PC-9 (cell line): Measurements from ENCODE around the gene CDC7. TPM values are rescaled to one million over a fixed set of nuclear protein-coding genes. Genes with fewer than 3 reads are reported as not detected.

Source experiments
- BruUV-seq: library from RNA; stranded (reverse); fragments of 400-500 nt; replicated peaks from 2 replicates; lab custom pipeline; 2021; lab: Mats Ljungman, UMichigan
- CTCF ChIA-PET: fragments of 300-600 bp; sonication (Branson Sonifier 250); formaldehyde crosslinking; loops from one replicate; lab custom pipeline; 2022; ENCODE audit warnings: antibody characterized with exemption; lab: Charles Lee
- POLR2A ChIA-PET: fragments of 300-600 bp; sonication (Branson Sonifier 250); formaldehyde crosslinking; loops from one replicate; lab custom pipeline; 2022; ENCODE audit warnings: antibody characterized with exemption; ENCODE audit not compliant: unreplicated experiment; lab: Charles Lee
- DNase-seq, 2 experiments: peaks; one replicate each; pipeline versions ENCODE4 v3.0.0 to v3.0.0-alpha.2; 2015 to 2022; ENCODE audit warnings: mixed read lengths in 1 of 2
- H2AFZ ChIP-seq: fragments of 200-600 bp; sonication (generic); 2 replicates; pipeline ENCODE4 v1.8.1; 2017; ENCODE audit warnings: antibody characterized with exemption
- H3F3A ChIP-seq: fragments of 200-600 bp; sonication (generic); 2 replicates; pipeline ENCODE4 v1.8.1; 2017; ENCODE audit warnings: antibody characterized with exemption, mild to moderate bottlenecking, low read depth; ENCODE audit not compliant: insufficient read depth
- H3K27ac ChIP-seq: fragments of 200-600 bp; sonication (generic); 2 replicates; pipeline ENCODE4 v1.6.1; 2016; ENCODE audit warnings: mixed run types
- H3K27me3 ChIP-seq: fragments of 200-600 bp; sonication (generic); 2 replicates; pipeline ENCODE4 v1.6.1; 2016; ENCODE audit warnings: low read depth, mixed run types; ENCODE audit not compliant: insufficient read depth
- H3K36me3 ChIP-seq: fragments of 200-600 bp; sonication (generic); 2 replicates; pipeline ENCODE4 v1.6.1; 2016; ENCODE audit warnings: low read depth, mixed run types
- H3K4me1 ChIP-seq: fragments of 200-600 bp; sonication (generic); replicated peaks from 2 replicates; pipeline ENCODE4 v1.6.1; 2016; ENCODE audit warnings: mixed run types; ENCODE audit not compliant: insufficient read depth
- H3K4me2 ChIP-seq: fragments of 200-600 bp; sonication (generic); 2 replicates; pipeline ENCODE4 v1.6.1; 2017; ENCODE audit warnings: mixed run types
- H3K4me3 ChIP-seq: fragments of 200-600 bp; sonication (generic); 2 replicates; pipeline ENCODE4 v1.6.1; 2016; ENCODE audit warnings: mixed run types
- H3K79me2 ChIP-seq: fragments of 200-600 bp; sonication (generic); 2 replicates; pipeline ENCODE4 v1.6.1; 2017; ENCODE audit warnings: low read depth, mixed run types
- H3K9me2 ChIP-seq: fragments of 200-600 bp; sonication (generic); 2 replicates; pipeline ENCODE4 v1.8.1; 2017; ENCODE audit warnings: mild to moderate bottlenecking; ENCODE audit not compliant: insufficient read depth
- H3K9me3 ChIP-seq: fragments of 200-600 bp; sonication (generic); 2 replicates; pipeline ENCODE4 v1.8.1; 2016; ENCODE audit warnings: low read depth; ENCODE audit not compliant: insufficient read depth
- H4K20me1 ChIP-seq: fragments of 200-600 bp; sonication (generic); 2 replicates; pipeline ENCODE4 v1.8.1; 2017; ENCODE audit not compliant: insufficient read depth
- EZH2 ChIP-seq: fragments of 200-600 bp; sonication (generic); IDR thresholded peaks from 2 replicates; pipeline ENCODE4 v1.8.0; 2017; ENCODE audit warnings: antibody characterized with exemption, low read depth
- intact Hi-C: fragments of 100-400 bp; cut with micrococcal nuclease; formaldehyde crosslinking; loops from one replicate; pipeline ENCODE4 v1.10.0; 2022; ENCODE audit not compliant: unreplicated experiment
- total RNA-seq: library from RNA; stranded (reverse); gene quantifications from 2 replicates; pipeline ENCODE4 v1.2.3, GENCODE V29; 2021
- TF ChIP-seq, protein P1 (sequence below): fragments of 200-600 bp; sonication (generic); conservative IDR thresholded peaks from 2 replicates; pipeline ENCODE4 v1.6.1; 2017; ENCODE audit warnings: mixed run types, antibody characterized with exemption, mild to moderate bottlenecking, moderate library complexity

CDC7 gene
- total RNA-seq, 1 experiment from 2014 or later, result 13.1 TPM

DNA sequence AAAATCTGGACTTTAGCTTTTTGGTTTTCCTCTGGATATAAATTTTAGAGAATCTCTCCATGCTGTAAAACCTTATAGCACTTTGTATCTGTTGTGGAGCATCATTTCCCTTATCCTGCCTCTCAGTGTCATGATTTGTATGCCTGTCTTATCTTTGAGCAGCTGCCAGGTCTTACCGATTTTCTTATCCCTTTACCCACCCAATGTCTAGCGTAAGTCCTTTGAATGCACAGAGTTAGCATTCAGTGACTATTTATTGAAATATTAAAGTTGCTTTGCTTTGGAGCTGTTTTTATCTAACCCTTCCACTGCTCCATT is 37.3 kb downstream of the CDC7 start:
- no peaks in the 10 kb centered on the region for H3K9me3 ChIP-seq
- BruUV-seq, result no TSS peak
- H4K20me1 ChIP-seq, result no peaks in the 10 kb centered on the region
- H3F3A ChIP-seq, result no peaks in the 10 kb centered on the region
- no peak overlapping the region for H3K4me2 ChIP-seq
- POLR2A ChIA-PET, result no interaction called here
- DNase-seq, result no peak
- intact Hi-C loops, result loop anchor here (10.0 kb wide), 2 partner anchors 47 to 117 kb away; no protein-coding TSS in a partner anchor
- H3K4me3 ChIP-seq, result no peak overlapping the region
- no peaks in the 10 kb centered on the region for H3K79me2 ChIP-seq
- CTCF ChIA-PET, result interaction anchor here (0.6 kb wide), 1 partner anchor 26 kb away, joined by 7 read pairs; no protein-coding TSS in a partner anchor
- H3K27ac ChIP-seq, result no peak overlapping the region
- TF ChIP-seq, protein P1, sequence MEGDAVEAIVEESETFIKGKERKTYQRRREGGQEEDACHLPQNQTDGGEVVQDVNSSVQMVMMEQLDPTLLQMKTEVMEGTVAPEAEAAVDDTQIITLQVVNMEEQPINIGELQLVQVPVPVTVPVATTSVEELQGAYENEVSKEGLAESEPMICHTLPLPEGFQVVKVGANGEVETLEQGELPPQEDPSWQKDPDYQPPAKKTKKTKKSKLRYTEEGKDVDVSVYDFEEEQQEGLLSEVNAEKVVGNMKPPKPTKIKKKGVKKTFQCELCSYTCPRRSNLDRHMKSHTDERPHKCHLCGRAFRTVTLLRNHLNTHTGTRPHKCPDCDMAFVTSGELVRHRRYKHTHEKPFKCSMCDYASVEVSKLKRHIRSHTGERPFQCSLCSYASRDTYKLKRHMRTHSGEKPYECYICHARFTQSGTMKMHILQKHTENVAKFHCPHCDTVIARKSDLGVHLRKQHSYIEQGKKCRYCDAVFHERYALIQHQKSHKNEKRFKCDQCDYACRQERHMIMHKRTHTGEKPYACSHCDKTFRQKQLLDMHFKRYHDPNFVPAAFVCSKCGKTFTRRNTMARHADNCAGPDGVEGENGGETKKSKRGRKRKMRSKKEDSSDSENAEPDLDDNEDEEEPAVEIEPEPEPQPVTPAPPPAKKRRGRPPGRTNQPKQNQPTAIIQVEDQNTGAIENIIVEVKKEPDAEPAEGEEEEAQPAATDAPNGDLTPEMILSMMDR, result no peak
- no peak for TF ChIP-seq EZH2
- no peak overlapping the region for H2AFZ ChIP-seq
- no peaks in the 10 kb centered on the region for H3K27me3 ChIP-seq
- H3K9me2 ChIP-seq, result no peaks in the 10 kb centered on the region
- no peaks in the 10 kb centered on the region for H3K4me1 ChIP-seq
- H3K36me3 ChIP-seq, result no peaks in the 10 kb centered on the region

DNA sequence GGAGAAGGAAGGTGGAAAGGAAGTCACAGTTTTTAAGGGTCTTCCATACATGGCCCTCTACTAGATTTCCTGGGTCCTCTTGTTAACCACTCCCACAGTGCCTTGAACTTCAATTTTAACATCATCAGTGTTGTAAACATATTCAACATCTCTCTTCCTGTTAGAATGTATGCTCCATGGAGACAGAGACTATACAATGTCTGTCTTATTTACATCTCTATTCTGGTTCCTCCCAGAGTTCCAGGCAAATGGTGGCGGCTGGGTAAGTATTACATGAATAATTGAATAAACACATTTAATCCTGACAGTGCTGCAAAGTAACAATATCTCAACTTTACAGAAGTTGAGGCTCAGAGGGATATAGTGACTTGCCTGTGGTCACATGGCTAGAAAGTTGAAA is 40.3 kb downstream of the CDC7 start:
- DNase-seq, result no peak
- H3K4me2 ChIP-seq, result no peak overlapping the region
- H2AFZ ChIP-seq, result no peak overlapping the region
- no peaks in the 10 kb centered on the region for H4K20me1 ChIP-seq
- no peak overlapping the region for H3K4me3 ChIP-seq
- CTCF ChIA-PET, result interaction anchor here (0.5 kb wide), 1 partner anchor 290 kb away, joined by 4 read pairs; no protein-coding TSS in a partner anchor
- POLR2A ChIA-PET, result no interaction called here
- no peak for TF ChIP-seq EZH2
- TF ChIP-seq, protein P1, result no peak
- H3F3A ChIP-seq, result no peaks in the 10 kb centered on the region
- BruUV-seq, result no TSS peak
- intact Hi-C loops, result no loop called here
- H3K27me3 ChIP-seq, result no peaks in the 10 kb centered on the region
- H3K4me1 ChIP-seq, result no peaks in the 10 kb centered on the region
- no peak overlapping the region for H3K27ac ChIP-seq
- no peaks in the 10 kb centered on the region for H3K79me2 ChIP-seq
- H3K36me3 ChIP-seq, result no peaks in the 10 kb centered on the region
- H3K9me3 ChIP-seq, result no peaks in the 10 kb centered on the region
- H3K9me2 ChIP-seq, result no peaks in the 10 kb centered on the region

DNA sequence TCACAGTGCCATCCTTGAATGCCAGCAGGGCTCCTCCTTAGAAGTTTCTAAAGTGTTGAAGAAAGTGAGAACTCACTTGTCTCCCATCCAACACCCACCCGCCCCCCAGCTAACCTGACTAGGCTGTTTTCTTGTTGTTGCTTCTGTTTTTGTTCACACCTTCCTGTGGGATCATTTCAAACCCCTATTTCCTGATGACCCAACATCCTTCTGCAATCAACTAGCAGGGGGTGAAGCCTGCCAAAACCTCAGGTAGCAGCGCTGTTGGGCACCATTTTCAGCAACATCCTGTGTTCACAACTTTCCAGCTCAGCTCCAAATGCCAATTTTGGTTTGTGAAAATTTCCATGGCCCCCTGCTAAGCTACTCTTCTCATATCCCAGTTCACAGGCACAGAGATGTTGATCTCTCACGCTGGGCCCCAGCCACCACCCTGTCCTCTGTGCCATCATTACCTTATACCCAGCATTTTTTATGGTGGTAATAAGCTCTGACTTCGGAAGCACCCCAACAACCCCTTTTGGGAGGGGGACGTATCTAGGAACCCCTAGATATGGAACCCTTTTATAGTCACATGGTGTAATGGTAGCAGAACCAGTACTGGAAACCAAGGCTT is 41.4 kb downstream of the CDC7 start:
- CTCF ChIA-PET, result no interaction called here
- Histone ChIP-seq H3K9me2 (no peaks in the 10 kb centered on the region), H3K9me3 (no peaks in the 10 kb centered on the region), H3K27ac (no peak overlapping the region), H3F3A (no peaks in the 10 kb centered on the region), H4K20me1 (no peaks in the 10 kb centered on the region), H3K4me3 (no peak overlapping the region), H2AFZ (no peak overlapping the region), H3K79me2 (no peaks in the 10 kb centered on the region), H3K4me2 (no peak overlapping the region), H3K36me3 (no peaks in the 10 kb centered on the region), H3K4me1 (no peaks in the 10 kb centered on the region), H3K27me3 (no peaks in the 10 kb centered on the region)
- POLR2A ChIA-PET, result no interaction called here
- no TSS peak for BruUV-seq
- DNase-seq, result no peak
- intact Hi-C loops, result no loop called here
- TF ChIP-seq EZH2, result no peak
- TF ChIP-seq, protein P1, result no peak
